ENCODE measurements around the gene GRM4. TPM values are rescaled to one million over a fixed set of nuclear protein-coding genes. Genes with fewer than 3 reads are reported as not detected.

GRM4 gene
- total and polyA plus RNA-seq, 9 of the 15 experiments (the other 6 are each of a cell fraction or from before 2014, with no cell fraction given): 0.18 TPM; not detected in 8

- TF ChIP-seq, protein P1, sequence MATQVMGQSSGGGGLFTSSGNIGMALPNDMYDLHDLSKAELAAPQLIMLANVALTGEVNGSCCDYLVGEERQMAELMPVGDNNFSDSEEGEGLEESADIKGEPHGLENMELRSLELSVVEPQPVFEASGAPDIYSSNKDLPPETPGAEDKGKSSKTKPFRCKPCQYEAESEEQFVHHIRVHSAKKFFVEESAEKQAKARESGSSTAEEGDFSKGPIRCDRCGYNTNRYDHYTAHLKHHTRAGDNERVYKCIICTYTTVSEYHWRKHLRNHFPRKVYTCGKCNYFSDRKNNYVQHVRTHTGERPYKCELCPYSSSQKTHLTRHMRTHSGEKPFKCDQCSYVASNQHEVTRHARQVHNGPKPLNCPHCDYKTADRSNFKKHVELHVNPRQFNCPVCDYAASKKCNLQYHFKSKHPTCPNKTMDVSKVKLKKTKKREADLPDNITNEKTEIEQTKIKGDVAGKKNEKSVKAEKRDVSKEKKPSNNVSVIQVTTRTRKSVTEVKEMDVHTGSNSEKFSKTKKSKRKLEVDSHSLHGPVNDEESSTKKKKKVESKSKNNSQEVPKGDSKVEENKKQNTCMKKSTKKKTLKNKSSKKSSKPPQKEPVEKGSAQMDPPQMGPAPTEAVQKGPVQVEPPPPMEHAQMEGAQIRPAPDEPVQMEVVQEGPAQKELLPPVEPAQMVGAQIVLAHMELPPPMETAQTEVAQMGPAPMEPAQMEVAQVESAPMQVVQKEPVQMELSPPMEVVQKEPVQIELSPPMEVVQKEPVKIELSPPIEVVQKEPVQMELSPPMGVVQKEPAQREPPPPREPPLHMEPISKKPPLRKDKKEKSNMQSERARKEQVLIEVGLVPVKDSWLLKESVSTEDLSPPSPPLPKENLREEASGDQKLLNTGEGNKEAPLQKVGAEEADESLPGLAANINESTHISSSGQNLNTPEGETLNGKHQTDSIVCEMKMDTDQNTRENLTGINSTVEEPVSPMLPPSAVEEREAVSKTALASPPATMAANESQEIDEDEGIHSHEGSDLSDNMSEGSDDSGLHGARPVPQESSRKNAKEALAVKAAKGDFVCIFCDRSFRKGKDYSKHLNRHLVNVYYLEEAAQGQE (IDR thresholded peaks at IDR 0.05; ENCODE audit: borderline replicate concordance): no peak
- TF ChIP-seq, protein P1 (CRISPR knock-in tag; IDR thresholded peaks at IDR 0.05; ENCODE audit: low read depth): no peak
- TF ChIP-seq CCAR2 (IDR thresholded peaks at IDR 0.05; ENCODE audit: low read depth, low read length) (no peak), ZKSCAN8 (CRISPR knock-in tag; IDR thresholded peaks at IDR 0.05) (no peak), ZNF12 (CRISPR knock-in tag; IDR thresholded peaks at IDR 0.05) (no peak), E2F1 (CRISPR knock-in tag; IDR thresholded peaks at IDR 0.05) (no peak), ZBTB17 (CRISPR knock-in tag; IDR thresholded peaks at IDR 0.05) (no peak)
- TF ChIP-seq, protein P2, sequence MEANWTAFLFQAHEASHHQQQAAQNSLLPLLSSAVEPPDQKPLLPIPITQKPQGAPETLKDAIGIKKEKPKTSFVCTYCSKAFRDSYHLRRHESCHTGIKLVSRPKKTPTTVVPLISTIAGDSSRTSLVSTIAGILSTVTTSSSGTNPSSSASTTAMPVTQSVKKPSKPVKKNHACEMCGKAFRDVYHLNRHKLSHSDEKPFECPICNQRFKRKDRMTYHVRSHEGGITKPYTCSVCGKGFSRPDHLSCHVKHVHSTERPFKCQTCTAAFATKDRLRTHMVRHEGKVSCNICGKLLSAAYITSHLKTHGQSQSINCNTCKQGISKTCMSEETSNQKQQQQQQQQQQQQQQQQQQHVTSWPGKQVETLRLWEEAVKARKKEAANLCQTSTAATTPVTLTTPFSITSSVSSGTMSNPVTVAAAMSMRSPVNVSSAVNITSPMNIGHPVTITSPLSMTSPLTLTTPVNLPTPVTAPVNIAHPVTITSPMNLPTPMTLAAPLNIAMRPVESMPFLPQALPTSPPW (CRISPR knock-in tag; IDR thresholded peaks at IDR 0.05): no peak
- TF ChIP-seq, protein P3, sequence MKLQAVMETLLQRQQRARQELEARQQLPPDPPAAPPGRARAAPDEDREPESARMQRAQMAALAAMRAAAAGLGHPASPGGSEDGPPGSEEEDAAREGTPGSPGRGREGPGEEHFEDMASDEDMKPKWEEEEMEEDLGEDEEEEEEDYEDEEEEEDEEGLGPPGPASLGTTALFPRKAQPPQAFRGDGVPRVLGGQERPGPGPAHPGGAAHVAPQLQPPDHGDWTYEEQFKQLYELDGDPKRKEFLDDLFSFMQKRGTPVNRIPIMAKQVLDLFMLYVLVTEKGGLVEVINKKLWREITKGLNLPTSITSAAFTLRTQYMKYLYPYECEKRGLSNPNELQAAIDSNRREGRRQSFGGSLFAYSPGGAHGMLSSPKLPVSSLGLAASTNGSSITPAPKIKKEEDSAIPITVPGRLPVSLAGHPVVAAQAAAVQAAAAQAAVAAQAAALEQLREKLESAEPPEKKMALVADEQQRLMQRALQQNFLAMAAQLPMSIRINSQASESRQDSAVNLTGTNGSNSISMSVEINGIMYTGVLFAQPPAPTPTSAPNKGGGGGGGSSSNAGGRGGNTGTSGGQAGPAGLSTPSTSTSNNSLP (IDR thresholded peaks at IDR 0.05; ENCODE audit: borderline replicate concordance, low read depth, low read length): no peak
Measured at GRCh38 chr6:34035161-34035560, 110.7 kb downstream of the GRM4 start (continued).
